ENCODE measurements around the gene SIGLEC1. TPM values are rescaled to one million over a fixed set of nuclear protein-coding genes. Genes with fewer than 3 reads are reported as not detected.
A peak's percentile ranks its signal among the peaks of the same experiment; 100 is the strongest.

The SIGLEC1 gene
- total and polyA plus RNA-seq, 2 donors, result 0.90 to 21.9 TPM

GRCh38 chr20:3748073-3748472 is 35.7 kb upstream of the SIGLEC1 start:
- peaks cover 0 to 2% of the 10 kb centered on the region in 2 donors for H3K9me3 ChIP-seq (ENCODE audit: control insufficient read depth in 2 of 2, insufficient read depth in 1 of 2, low read length in 1 of 2)
- DNase-seq (ENCODE audit: low read depth in 6 of 9, low spot score in 9 of 9), result no peak
- 96% methylated on average over 16 of the region's 16 CpGs for WGBS

GRCh38 chr20:3747471-3747870 is 35.1 kb upstream of the SIGLEC1 start:
- Histone ChIP-seq H3K27ac (ENCODE audit: low read depth in 1 of 2, low read length in 1 of 2) (no peak overlapping the region), H3K9me3 (ENCODE audit: control insufficient read depth in 2 of 2, insufficient read depth in 1 of 2, low read length in 1 of 2) (peaks cover 0 to 2% of the 10 kb centered on the region in 2 donors), H3K4me1 (ENCODE audit: control insufficient read depth in 2 of 2, insufficient read depth in 2 of 2, low read length in 2 of 2) (peaks cover 3% of the 10 kb centered on the region in 2 donors), H3K27me3 (ENCODE audit: control insufficient read depth in 2 of 2, insufficient read depth in 1 of 2, low read length in 1 of 2) (peaks cover 9 to 72% of the 10 kb centered on the region in 2 donors), H3K36me3 (ENCODE audit: control insufficient read depth in 2 of 2, insufficient read depth in 2 of 2, low read length in 1 of 2) (no peaks in the 10 kb centered on the region), H3K4me3 (ENCODE audit: low read length in 2 of 2) (no peak overlapping the region)
- 98% methylated on average over 2 of the region's 2 CpGs for WGBS
- DNase-seq (ENCODE audit: low read depth in 6 of 9, low spot score in 9 of 9), result no peak

More at GRCh38 chr20:3748073-3748472, 35.7 kb upstream of the SIGLEC1 start:
- Histone ChIP-seq H3K4me3 (ENCODE audit: low read length in 2 of 2) (no peak overlapping the region), H3K27ac (ENCODE audit: low read depth in 1 of 2, low read length in 1 of 2) (no peak overlapping the region), H3K4me1 (ENCODE audit: control insufficient read depth in 2 of 2, insufficient read depth in 2 of 2, low read length in 2 of 2) (peaks cover 3% of the 10 kb centered on the region in 2 donors), H3K27me3 (ENCODE audit: control insufficient read depth in 2 of 2, insufficient read depth in 1 of 2, low read length in 1 of 2) (peaks cover 9 to 77% of the 10 kb centered on the region in 2 donors), H3K36me3 (ENCODE audit: control insufficient read depth in 2 of 2, insufficient read depth in 2 of 2, low read length in 1 of 2) (no peaks in the 10 kb centered on the region)

- peaks cover 0 to 3% of the 10 kb centered on the region in 2 donors for H3K4me1 ChIP-seq (ENCODE audit: control insufficient read depth in 2 of 2, insufficient read depth in 2 of 2, low read length in 2 of 2)
- H3K36me3 ChIP-seq (ENCODE audit: control insufficient read depth in 2 of 2, insufficient read depth in 2 of 2, low read length in 1 of 2), result no peaks in the 10 kb centered on the region
- DNase-seq (ENCODE audit: low read depth in 6 of 9, low spot score in 9 of 9), result no peak
- no peak overlapping the region for H3K27ac ChIP-seq (ENCODE audit: low read depth in 1 of 2, low read length in 1 of 2)
- 90% methylated on average over 11 of the region's 11 CpGs for WGBS
- H3K4me3 ChIP-seq (ENCODE audit: low read length in 2 of 2), result no peak overlapping the region
- H3K9me3 ChIP-seq (ENCODE audit: control insufficient read depth in 2 of 2, insufficient read depth in 1 of 2, low read length in 1 of 2), result peaks cover 0 to 2% of the 10 kb centered on the region in 2 donors
- peaks cover 2 to 54% of the 10 kb centered on the region in 2 donors for H3K27me3 ChIP-seq (ENCODE audit: control insufficient read depth in 2 of 2, insufficient read depth in 1 of 2, low read length in 1 of 2)
Observed at GRCh38 chr20:3745686-3746173, 33.3 kb upstream of the SIGLEC1 start.

DNA sequence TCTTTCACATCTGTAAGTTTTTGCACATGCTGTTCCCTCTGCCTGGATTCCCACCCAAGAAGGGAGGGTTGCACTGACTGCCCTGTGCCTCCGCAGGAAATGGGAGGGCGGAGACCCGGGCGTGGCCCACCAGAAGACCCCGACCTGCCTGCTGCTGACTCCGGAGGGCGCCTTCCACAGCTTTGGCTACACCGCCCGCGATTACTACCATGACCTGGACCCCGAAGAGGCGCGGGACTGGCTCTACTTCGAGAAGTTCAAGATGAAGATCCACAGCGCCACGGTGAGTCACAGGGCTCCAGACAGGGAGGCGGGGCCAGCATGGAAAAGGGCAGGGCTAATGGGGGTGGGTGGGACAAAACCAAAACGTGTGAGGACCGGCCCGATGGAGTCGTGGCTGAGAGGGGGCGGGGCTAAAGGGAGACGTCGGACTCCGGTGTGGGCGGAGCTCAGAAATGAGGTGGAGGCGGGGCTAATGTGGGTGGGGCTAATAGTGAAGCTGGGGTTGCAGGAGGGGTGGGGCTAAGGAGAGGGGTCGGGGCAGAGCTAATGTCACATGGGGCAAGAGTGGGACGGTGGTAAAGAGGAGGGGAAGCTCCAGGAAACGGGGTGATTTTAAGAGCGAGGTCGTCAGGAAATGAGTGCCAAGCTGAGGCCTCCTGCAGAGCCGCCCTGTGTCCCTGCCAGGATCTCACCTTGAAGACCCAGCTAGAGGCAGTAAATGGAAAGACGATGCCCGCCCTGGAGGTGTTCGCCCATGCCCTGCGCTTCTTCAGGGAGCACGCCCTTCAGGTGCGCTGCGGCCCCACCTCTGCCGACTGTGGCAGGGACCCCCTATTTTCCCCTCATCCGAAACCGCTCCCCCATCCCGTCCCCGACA is 32.6 kb upstream of the SIGLEC1 start:
- Histone ChIP-seq H3K27me3 (ENCODE audit: control insufficient read depth in 2 of 2, insufficient read depth in 1 of 2, low read length in 1 of 2) (peaks cover 2 to 47% of the 10 kb centered on the region in 2 donors), H3K9me3 (ENCODE audit: control insufficient read depth in 2 of 2, insufficient read depth in 1 of 2, low read length in 1 of 2) (peaks cover 0 to 2% of the 10 kb centered on the region in 2 donors), H3K36me3 (ENCODE audit: control insufficient read depth in 2 of 2, insufficient read depth in 2 of 2, low read length in 1 of 2) (no peaks in the 10 kb centered on the region), H3K4me1 (ENCODE audit: control insufficient read depth in 2 of 2, insufficient read depth in 2 of 2, low read length in 2 of 2) (peaks cover 0 to 3% of the 10 kb centered on the region in 2 donors), H3K27ac (ENCODE audit: low read depth in 1 of 2, low read length in 1 of 2) (no peak overlapping the region), H3K4me3 (ENCODE audit: low read length in 2 of 2) (no peak overlapping the region)
- DNase-seq (ENCODE audit: low read depth in 6 of 9, low spot score in 9 of 9), result peak in 2 of 9 donors; percentile 21 to 35
- 48% methylated on average over 45 of the region's 45 CpGs for WGBS

- Histone ChIP-seq H3K27me3 (ENCODE audit: control insufficient read depth in 2 of 2, insufficient read depth in 1 of 2, low read length in 1 of 2) (peaks cover 2 to 38% of the 10 kb centered on the region in 2 donors), H3K4me3 (ENCODE audit: low read length in 2 of 2) (no peak overlapping the region), H3K27ac (ENCODE audit: low read depth in 1 of 2, low read length in 1 of 2) (no peak overlapping the region), H3K9me3 (ENCODE audit: control insufficient read depth in 2 of 2, insufficient read depth in 1 of 2, low read length in 1 of 2) (peaks cover 0 to 2% of the 10 kb centered on the region in 2 donors), H3K36me3 (ENCODE audit: control insufficient read depth in 2 of 2, insufficient read depth in 2 of 2, low read length in 1 of 2) (no peaks in the 10 kb centered on the region), H3K4me1 (ENCODE audit: control insufficient read depth in 2 of 2, insufficient read depth in 2 of 2, low read length in 2 of 2) (peaks cover 0 to 3% of the 10 kb centered on the region in 2 donors)
- 89% methylated on average over 1 of the region's 1 CpG for WGBS
- DNase-seq (ENCODE audit: low read depth in 6 of 9, low spot score in 9 of 9), result no peak
Observed at GRCh38 chr20:3744037-3744436, 31.6 kb upstream of the SIGLEC1 start.

- Histone ChIP-seq H3K4me1 (ENCODE audit: control insufficient read depth in 2 of 2, insufficient read depth in 2 of 2, low read length in 2 of 2) (peaks cover 0 to 3% of the 10 kb centered on the region in 2 donors), H3K27me3 (ENCODE audit: control insufficient read depth in 2 of 2, insufficient read depth in 1 of 2, low read length in 1 of 2) (peaks cover 0 to 30% of the 10 kb centered on the region in 2 donors), H3K36me3 (ENCODE audit: control insufficient read depth in 2 of 2, insufficient read depth in 2 of 2, low read length in 1 of 2) (no peaks in the 10 kb centered on the region), H3K27ac (ENCODE audit: low read depth in 1 of 2, low read length in 1 of 2) (no peak overlapping the region), H3K4me3 (ENCODE audit: low read length in 2 of 2) (no peak overlapping the region), H3K9me3 (ENCODE audit: control insufficient read depth in 2 of 2, insufficient read depth in 1 of 2, low read length in 1 of 2) (peaks cover 0 to 2% of the 10 kb centered on the region in 2 donors)
- 73% methylated on average over 2 of the region's 2 CpGs for WGBS
- no peak for DNase-seq (ENCODE audit: low read depth in 6 of 9, low spot score in 9 of 9)
Observed at GRCh38 chr20:3743251-3743650, 30.9 kb upstream of the SIGLEC1 start.

- DNase-seq (ENCODE audit: low read depth in 6 of 9, low spot score in 9 of 9), result no peak
- Histone ChIP-seq H3K27me3 (ENCODE audit: control insufficient read depth in 2 of 2, insufficient read depth in 1 of 2, low read length in 1 of 2) (peaks cover 0 to 23% of the 10 kb centered on the region in 2 donors), H3K4me1 (ENCODE audit: control insufficient read depth in 2 of 2, insufficient read depth in 2 of 2, low read length in 2 of 2) (peaks cover 0 to 3% of the 10 kb centered on the region in 2 donors), H3K9me3 (ENCODE audit: control insufficient read depth in 2 of 2, insufficient read depth in 1 of 2, low read length in 1 of 2) (peaks cover 0 to 2% of the 10 kb centered on the region in 2 donors), H3K36me3 (ENCODE audit: control insufficient read depth in 2 of 2, insufficient read depth in 2 of 2, low read length in 1 of 2) (no peaks in the 10 kb centered on the region), H3K4me3 (ENCODE audit: low read length in 2 of 2) (no peak overlapping the region), H3K27ac (ENCODE audit: low read depth in 1 of 2, low read length in 1 of 2) (no peak overlapping the region)
- WGBS, result 93% methylated on average over 7 of the region's 7 CpGs
Observed at GRCh38 chr20:3741836-3742458, 29.5 kb upstream of the SIGLEC1 start.

- no peak for DNase-seq (ENCODE audit: low read depth in 6 of 9, low spot score in 9 of 9)
- H3K4me1 ChIP-seq (ENCODE audit: control insufficient read depth in 2 of 2, insufficient read depth in 2 of 2, low read length in 2 of 2), result peaks cover 0 to 3% of the 10 kb centered on the region in 2 donors
- H3K27ac ChIP-seq (ENCODE audit: low read depth in 1 of 2, low read length in 1 of 2), result no peak overlapping the region
- no peak overlapping the region for H3K4me3 ChIP-seq (ENCODE audit: low read length in 2 of 2)
- no peaks in the 10 kb centered on the region for H3K36me3 ChIP-seq (ENCODE audit: control insufficient read depth in 2 of 2, insufficient read depth in 2 of 2, low read length in 1 of 2)
- WGBS, result 97% methylated on average over 15 of the region's 15 CpGs
- H3K27me3 ChIP-seq (ENCODE audit: control insufficient read depth in 2 of 2, insufficient read depth in 1 of 2, low read length in 1 of 2), result peaks cover 0 to 16% of the 10 kb centered on the region in 2 donors
- peaks cover 0 to 2% of the 10 kb centered on the region in 2 donors for H3K9me3 ChIP-seq (ENCODE audit: control insufficient read depth in 2 of 2, insufficient read depth in 1 of 2, low read length in 1 of 2)
Observed at GRCh38 chr20:3740615-3741301, 28.4 kb upstream of the SIGLEC1 start.

All from thymus (tissue), 11 donors.